HG03066 (cell line): ENCODE results near the gene NOTCH1.

Experiments
- ATAC-seq: cut with Tn5 transposase; IDR thresholded peaks from one replicate; pipeline ENCODE4 v1.9.1; 2021; ENCODE audit warnings: low read depth; ENCODE audit not compliant: unreplicated experiment

Gene NOTCH1

GRCh38 chr9:136545965-136546696, at the start of gene NOTCH1:
TSS of gene NOTCH1 (minus strand) at chr9:136546048. CDS start at chr9:136545786, 262 bp downstream.
- ATAC-seq: peak; percentile 58

GRCh38 chr9:136594492-136594891, 48.6 kb upstream of the NOTCH1 start:
- no peak for ATAC-seq

DNA sequence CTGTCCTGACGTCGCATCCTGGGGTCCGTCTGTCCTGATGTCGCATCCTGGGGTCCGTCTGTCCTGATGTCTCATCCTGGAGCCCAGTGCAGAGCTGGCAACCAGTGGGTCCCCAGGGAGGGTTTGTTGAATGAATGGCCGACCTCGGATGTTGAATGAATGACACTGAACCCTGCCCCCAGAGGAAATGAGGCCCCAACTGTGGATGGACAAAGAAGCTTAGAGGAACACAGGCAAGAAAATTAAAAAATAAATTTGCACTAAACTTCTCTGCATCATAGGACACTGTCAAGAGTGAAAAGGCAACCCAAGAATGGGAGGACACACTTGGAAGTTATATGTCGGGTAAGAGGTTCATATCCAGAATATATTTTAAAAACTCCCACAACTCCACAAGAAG, 47.7 kb upstream of the NOTCH1 start:
- ATAC-seq: no peak

DNA sequence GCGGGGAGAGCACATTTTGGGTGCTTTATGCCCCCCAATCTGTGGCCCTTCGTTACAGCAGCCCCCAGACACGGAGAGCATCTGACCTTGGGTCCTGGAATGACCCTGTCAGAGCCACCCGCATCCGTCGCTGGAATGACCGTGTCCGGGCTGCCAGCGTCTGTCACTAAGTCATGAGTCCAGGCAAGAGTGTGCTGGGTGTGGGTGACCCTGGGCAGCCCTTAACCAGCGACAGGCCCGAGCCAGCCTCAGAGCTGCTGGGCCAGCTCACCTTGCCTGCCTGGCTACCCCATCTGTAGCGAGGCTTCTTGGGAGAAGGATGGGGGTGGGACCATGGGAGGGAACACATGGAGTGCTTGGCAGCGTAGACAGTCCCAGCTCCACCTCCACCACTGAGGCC, 46.8 kb upstream of the NOTCH1 start:
- ATAC-seq: no peak

GRCh38 chr9:136590821-136591752, 45.2 kb upstream of the NOTCH1 start:
- ATAC-seq: no peak

DNA sequence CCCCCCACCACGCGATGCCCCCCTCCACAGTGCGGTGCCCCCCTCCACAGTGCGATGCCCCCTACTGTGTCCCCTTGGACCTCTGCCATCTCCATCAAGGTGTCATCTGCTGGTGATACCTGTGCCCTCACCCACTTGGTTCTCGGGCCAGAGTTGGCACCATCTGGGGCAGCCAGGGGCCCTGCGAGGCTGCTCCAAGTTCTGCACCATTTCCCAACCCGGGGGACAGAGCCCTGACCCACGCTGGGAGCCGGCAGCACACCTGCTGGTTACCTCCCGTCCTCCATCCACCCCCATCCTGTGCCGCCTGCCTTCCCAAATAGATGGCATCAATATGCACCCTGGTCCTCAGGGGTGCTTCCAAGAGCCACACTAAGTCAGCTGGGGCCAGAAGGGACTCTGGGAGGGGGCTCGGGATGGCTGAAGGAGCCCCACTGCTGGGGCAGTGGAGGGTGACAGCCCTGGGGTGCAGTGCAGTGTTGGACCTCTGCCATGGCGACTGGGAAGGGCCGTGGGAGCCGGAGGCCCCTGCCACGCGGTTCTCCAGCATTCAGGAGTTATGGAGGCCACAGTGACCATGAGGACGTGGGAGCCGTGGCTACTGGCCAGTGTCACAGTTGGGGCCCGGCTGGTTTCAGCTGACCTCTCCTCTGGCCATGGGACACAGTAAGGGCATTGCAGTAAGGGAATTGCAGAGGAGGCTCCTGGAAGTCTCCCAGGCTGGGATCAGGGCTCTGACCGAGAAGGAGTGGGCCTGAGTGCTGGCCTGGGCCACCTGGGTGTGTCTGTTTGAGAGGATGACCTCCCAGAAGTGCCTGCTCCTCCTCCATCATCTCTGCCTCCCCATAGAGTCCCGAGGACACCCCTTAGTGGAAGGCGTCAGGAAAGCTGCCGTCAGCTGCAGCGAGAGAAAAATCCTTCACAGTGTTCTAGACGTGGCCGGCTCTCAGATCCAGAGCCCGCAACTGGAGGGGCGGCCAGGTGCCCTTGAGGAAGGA, 44.2 kb upstream of the NOTCH1 start:
- ATAC-seq: no peak

DNA sequence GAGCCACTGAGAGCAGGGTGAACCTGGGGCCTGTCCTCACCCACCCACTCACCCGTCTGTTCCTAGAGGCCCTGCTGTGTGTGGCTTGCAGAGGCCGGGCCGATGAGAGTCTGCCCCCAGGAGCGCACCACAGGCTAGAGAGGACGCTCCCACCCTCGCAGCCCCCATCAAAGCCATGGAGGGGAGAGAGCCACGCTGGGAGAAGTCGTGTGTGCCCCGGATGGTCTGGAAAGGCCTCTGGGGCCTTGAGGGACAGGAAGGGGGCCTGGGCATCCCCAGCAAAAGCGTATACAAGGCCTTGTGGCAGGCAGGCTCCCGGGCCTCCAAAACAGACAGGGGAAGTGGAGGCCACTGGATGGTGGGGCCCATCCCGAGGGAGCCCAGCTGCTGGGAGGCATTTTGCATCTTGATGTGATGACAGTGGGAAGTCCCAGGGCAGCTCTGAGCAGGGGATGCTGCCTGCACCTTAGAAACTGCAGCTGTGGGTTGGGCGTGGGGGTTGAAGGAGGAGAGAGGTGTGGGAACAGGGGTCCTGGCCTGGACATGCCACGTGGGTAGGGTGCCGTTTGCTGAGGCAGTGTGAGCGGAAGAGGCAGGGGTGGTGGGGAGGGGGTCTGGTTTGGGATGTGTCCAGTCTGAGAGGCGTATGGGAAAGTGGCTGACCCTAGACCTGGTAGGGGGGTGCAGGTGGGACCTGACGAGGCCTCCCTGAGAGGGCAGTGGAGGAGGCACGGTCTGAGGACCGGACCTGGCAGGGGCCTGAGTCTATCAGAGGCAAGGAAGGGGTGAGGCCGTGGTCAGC, 43.0 kb upstream of the NOTCH1 start:
- no peak for ATAC-seq

DNA sequence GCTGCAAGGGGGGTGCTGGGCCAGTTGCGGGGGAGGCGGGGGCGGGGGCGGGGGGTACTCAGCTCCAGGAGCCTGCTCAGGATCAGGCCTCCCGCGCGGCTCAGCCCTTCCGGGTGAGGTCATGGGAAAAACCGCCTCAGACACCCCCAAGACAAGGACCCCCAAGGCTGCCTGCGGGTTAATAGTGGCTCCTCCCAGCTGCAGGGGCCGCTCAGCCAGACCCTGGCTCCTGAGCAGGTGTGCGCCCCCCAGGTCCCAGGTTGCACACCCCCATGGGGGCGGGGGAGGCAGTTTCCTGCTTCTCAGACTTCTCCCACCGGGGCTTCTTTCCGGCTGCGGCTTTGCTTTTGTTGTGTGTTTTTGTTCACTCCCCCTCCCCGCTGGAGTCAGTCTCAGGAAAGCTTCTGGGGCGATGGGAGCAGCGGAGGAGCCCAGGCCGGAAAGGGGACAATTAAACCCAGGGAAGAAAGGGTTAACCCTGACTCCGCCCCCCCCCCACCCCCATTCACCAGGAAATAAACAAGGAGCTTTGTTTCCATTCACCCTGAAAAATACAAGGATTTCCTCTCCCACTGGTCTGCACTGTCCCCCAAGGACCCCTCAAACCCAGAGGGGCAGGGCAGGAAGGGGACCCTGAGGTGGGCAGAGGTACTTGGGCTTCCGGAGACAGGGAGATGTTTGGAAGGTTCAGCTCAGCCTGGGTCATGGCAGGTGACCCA, 42.3 kb upstream of the NOTCH1 start:
- no peak for ATAC-seq

GRCh38 chr9:136587145-136587943, 41.5 kb upstream of the NOTCH1 start:
- no peak for ATAC-seq

DNA sequence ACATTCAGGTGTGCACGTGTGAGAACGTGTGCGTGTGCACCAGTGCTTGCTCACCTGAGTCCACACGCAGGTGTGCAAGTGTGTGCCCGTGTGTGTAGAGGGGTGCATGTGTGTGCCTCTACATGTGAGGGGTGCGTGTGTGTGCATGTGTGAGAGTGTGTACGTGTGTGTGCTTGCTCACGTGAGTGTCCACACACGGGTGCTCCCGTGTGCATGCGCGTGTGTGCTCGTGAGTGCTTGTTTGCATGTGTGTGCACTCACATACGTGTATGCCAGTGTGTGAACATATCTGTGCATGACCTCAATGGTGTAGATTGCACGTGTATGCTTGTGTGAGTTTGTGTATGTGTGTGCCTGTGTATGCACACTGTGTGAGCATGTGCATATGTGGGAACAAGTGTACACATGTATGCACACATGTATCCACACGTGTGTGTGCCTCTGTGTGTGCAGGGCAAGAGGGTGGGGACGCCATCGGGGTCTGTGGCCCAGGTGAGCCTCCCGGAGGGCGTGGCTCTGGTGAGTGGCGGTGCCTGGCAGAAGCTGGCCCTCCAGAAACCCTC, 40.6 kb upstream of the NOTCH1 start:
- ATAC-seq: no peak

DNA sequence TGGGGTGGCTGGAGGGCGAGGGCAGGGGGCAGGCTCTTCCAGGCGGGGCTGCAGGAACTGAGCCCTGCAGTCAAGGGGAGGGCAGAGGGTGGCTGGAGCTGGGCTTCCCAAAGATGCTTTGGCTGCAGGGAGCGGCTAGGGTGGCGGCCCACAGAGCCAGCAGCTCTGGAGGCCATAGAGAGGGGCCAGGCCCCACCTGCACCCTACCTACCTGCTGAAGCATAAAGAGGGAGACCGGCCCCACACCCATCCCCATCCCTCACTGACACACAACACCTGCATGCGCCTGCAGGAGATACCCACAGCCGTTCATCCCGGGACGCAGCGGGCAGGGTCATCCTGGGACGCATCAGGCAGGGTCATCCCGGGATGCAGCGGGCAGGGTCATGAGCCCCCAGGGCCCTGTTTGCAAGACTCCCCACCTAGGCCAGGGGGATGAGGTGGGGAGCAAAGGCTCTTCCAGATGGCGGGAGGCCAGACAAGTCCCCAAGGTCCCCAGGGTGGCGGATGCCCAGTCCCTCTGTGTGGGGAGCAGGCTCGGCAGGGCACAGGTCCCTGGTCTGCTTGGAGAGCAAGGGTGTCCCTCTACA, 39.8 kb upstream of the NOTCH1 start:
- no peak for ATAC-seq

GRCh38 chr9:136584934-136585333, 39.1 kb upstream of the NOTCH1 start:
- ATAC-seq: no peak

- no peak for ATAC-seq
Measured at GRCh38 chr9:136584401-136584932, 38.6 kb upstream of the NOTCH1 start.

- no peak for ATAC-seq
Measured at GRCh38 chr9:136582977-136583735, 37.3 kb upstream of the NOTCH1 start.

- ATAC-seq: no peak
Measured at GRCh38 chr9:136581614-136582447, 36.0 kb upstream of the NOTCH1 start.
